ENCODE data around the gene ETNPPL. TPM values are rescaled to one million over a fixed set of nuclear protein-coding genes. Genes with fewer than 3 reads are reported as not detected.
A peak's percentile ranks its signal among the peaks of the same experiment; 100 is the strongest.

ETNPPL gene
- total and polyA plus RNA-seq, 7 experiments from 2014 or later: not detected

- no peaks in the 10 kb centered on the region for H3K36me3 ChIP-seq (ENCODE audit: control insufficient read depth in 2 of 3, insufficient read depth in 3 of 3, low read length in 3 of 3)
- no peaks in the 10 kb centered on the region for H3K9me3 ChIP-seq (ENCODE audit: control insufficient read depth in 2 of 3, low read length in 3 of 3)
- CTCF ChIA-PET: no interaction called here
- H3K36me3 Mint-ChIP-seq: no peaks in the 10 kb centered on the region
- POLR2A ChIA-PET: no interaction called here
- no peaks in the 10 kb centered on the region for H3K27me3 ChIP-seq (ENCODE audit: control insufficient read depth in 2 of 2, insufficient read depth in 2 of 2, low read length in 2 of 2)
- intact Hi-C loops (cut with micrococcal nuclease): no loop called here
- no peaks in the 10 kb centered on the region for H3K9me3 Mint-ChIP-seq
- ATAC-seq: no peak
- peaks cover 0 to 16% (median 0%) of the 10 kb centered on the region in 5 donors for H3K27me3 Mint-ChIP-seq
- H3K27ac ChIP-seq (ENCODE audit: low read depth, low read length): no peak overlapping the region
- H3K4me3 ChIP-seq (ENCODE audit: low read length): no peak overlapping the region
- no peaks in the 10 kb centered on the region for H3K4me1 Mint-ChIP-seq
- no peak overlapping the region for H3K27ac Mint-ChIP-seq
- no peak for DNase-seq
- H3K4me1 ChIP-seq (ENCODE audit: control insufficient read depth in 2 of 2, insufficient read depth in 2 of 2, low read length in 2 of 2): no peaks in the 10 kb centered on the region
- H3K4me3 Mint-ChIP-seq: no peak overlapping the region
These were observed 31.3 kb upstream of the ETNPPL start for GRCh38 chr4:108794136-108794535.

GRCh38 chr4:108793415-108793814 lies 30.6 kb upstream of the ETNPPL start:
- H3K36me3 ChIP-seq (ENCODE audit: control insufficient read depth in 2 of 3, insufficient read depth in 3 of 3, low read length in 3 of 3): no peaks in the 10 kb centered on the region
- intact Hi-C loops (cut with micrococcal nuclease): no loop called here
- Mint-ChIP-seq H3K27ac (no peak overlapping the region), H3K4me3 (no peak overlapping the region), H3K27me3 (peaks cover 0 to 12% (median 0%) of the 10 kb centered on the region in 5 donors), H3K4me1 (no peaks in the 10 kb centered on the region), H3K36me3 (no peaks in the 10 kb centered on the region), H3K9me3 (no peaks in the 10 kb centered on the region)
- H3K27ac ChIP-seq (ENCODE audit: low read depth, low read length): no peak overlapping the region
- DNase-seq: no peak
- H3K27me3 ChIP-seq (ENCODE audit: control insufficient read depth in 2 of 2, insufficient read depth in 2 of 2, low read length in 2 of 2): no peaks in the 10 kb centered on the region
- ATAC-seq: no peak
- CTCF ChIA-PET: no interaction called here
- no peaks in the 10 kb centered on the region for H3K9me3 ChIP-seq (ENCODE audit: control insufficient read depth in 2 of 3, low read length in 3 of 3)
- no peaks in the 10 kb centered on the region for H3K4me1 ChIP-seq (ENCODE audit: control insufficient read depth in 2 of 2, insufficient read depth in 2 of 2, low read length in 2 of 2)
- no peak overlapping the region for H3K4me3 ChIP-seq (ENCODE audit: low read length)
- POLR2A ChIA-PET: no interaction called here

GRCh38 chr4:108788731-108789130 lies 25.9 kb upstream of the ETNPPL start:
- H3K27ac ChIP-seq (ENCODE audit: low read depth, low read length): no peak overlapping the region
- Mint-ChIP-seq H3K36me3 (no peaks in the 10 kb centered on the region), H3K4me1 (no peaks in the 10 kb centered on the region), H3K4me3 (no peak overlapping the region), H3K27me3 (peaks cover 0 to 6% (median 0%) of the 10 kb centered on the region in 5 donors), H3K27ac (no peak overlapping the region), H3K9me3 (no peaks in the 10 kb centered on the region)
- no peaks in the 10 kb centered on the region for H3K9me3 ChIP-seq (ENCODE audit: control insufficient read depth in 2 of 3, low read length in 3 of 3)
- H3K4me3 ChIP-seq (ENCODE audit: low read length): no peak overlapping the region
- CTCF ChIA-PET: no interaction called here
- no peaks in the 10 kb centered on the region for H3K36me3 ChIP-seq (ENCODE audit: control insufficient read depth in 2 of 3, insufficient read depth in 3 of 3, low read length in 3 of 3)
- POLR2A ChIA-PET: no interaction called here
- no peak for ATAC-seq
- intact Hi-C loops (cut with micrococcal nuclease): no loop called here
- H3K27me3 ChIP-seq (ENCODE audit: control insufficient read depth in 2 of 2, insufficient read depth in 2 of 2, low read length in 2 of 2): no peaks in the 10 kb centered on the region
- no peaks in the 10 kb centered on the region for H3K4me1 ChIP-seq (ENCODE audit: control insufficient read depth in 2 of 2, insufficient read depth in 2 of 2, low read length in 2 of 2)
- DNase-seq: no peak

GRCh38 chr4:108787724-108788123 lies 24.9 kb upstream of the ETNPPL start:
- Mint-ChIP-seq H3K9me3 (no peaks in the 10 kb centered on the region), H3K27ac (peak overlapping the region in 1 of 9 donors; percentile 36), H3K4me3 (no peak overlapping the region), H3K4me1 (no peaks in the 10 kb centered on the region), H3K36me3 (no peaks in the 10 kb centered on the region), H3K27me3 (peaks cover 0 to 6% (median 0%) of the 10 kb centered on the region in 5 donors)
- Histone ChIP-seq H3K9me3 (ENCODE audit: control insufficient read depth in 2 of 3, low read length in 3 of 3) (no peaks in the 10 kb centered on the region), H3K27me3 (ENCODE audit: control insufficient read depth in 2 of 2, insufficient read depth in 2 of 2, low read length in 2 of 2) (no peaks in the 10 kb centered on the region), H3K36me3 (ENCODE audit: control insufficient read depth in 2 of 3, insufficient read depth in 3 of 3, low read length in 3 of 3) (no peaks in the 10 kb centered on the region), H3K4me1 (ENCODE audit: control insufficient read depth in 2 of 2, insufficient read depth in 2 of 2, low read length in 2 of 2) (no peaks in the 10 kb centered on the region), H3K4me3 (ENCODE audit: low read length) (no peak overlapping the region), H3K27ac (ENCODE audit: low read depth, low read length) (no peak overlapping the region)
- intact Hi-C loops (cut with micrococcal nuclease): no loop called here
- ATAC-seq (no peak), DNase-seq (no peak)
- POLR2A ChIA-PET: no interaction called here
- CTCF ChIA-PET: no interaction called here

GRCh38 chr4:108787106-108787505 lies 24.3 kb upstream of the ETNPPL start:
- H3K4me1 ChIP-seq (ENCODE audit: control insufficient read depth in 2 of 2, insufficient read depth in 2 of 2, low read length in 2 of 2): no peaks in the 10 kb centered on the region
- no peak for ATAC-seq
- H3K36me3 Mint-ChIP-seq: no peaks in the 10 kb centered on the region
- ChIA-PET POLR2A (no interaction called here), CTCF (no interaction called here)
- H3K4me3 ChIP-seq (ENCODE audit: low read length): no peak overlapping the region
- no peak overlapping the region for H3K27ac Mint-ChIP-seq
- H3K36me3 ChIP-seq (ENCODE audit: control insufficient read depth in 2 of 3, insufficient read depth in 3 of 3, low read length in 3 of 3): no peaks in the 10 kb centered on the region
- H3K9me3 Mint-ChIP-seq: no peaks in the 10 kb centered on the region
- intact Hi-C loops (cut with micrococcal nuclease): no loop called here
- no peaks in the 10 kb centered on the region for H3K4me1 Mint-ChIP-seq
- no peaks in the 10 kb centered on the region for H3K9me3 ChIP-seq (ENCODE audit: control insufficient read depth in 2 of 3, low read length in 3 of 3)
- no peak overlapping the region for H3K27ac ChIP-seq (ENCODE audit: low read depth, low read length)
- H3K27me3 ChIP-seq (ENCODE audit: control insufficient read depth in 2 of 2, insufficient read depth in 2 of 2, low read length in 2 of 2): no peaks in the 10 kb centered on the region
- no peak overlapping the region for H3K4me3 Mint-ChIP-seq
- DNase-seq: no peak
- H3K27me3 Mint-ChIP-seq: peaks cover 0 to 8% (median 0%) of the 10 kb centered on the region in 5 donors

GRCh38 chr4:108786351-108786750 lies 23.5 kb upstream of the ETNPPL start:
- Mint-ChIP-seq H3K4me3 (no peak overlapping the region), H3K36me3 (no peaks in the 10 kb centered on the region), H3K27me3 (peaks cover 0 to 8% (median 0%) of the 10 kb centered on the region in 5 donors), H3K9me3 (no peaks in the 10 kb centered on the region), H3K4me1 (no peaks in the 10 kb centered on the region), H3K27ac (no peak overlapping the region)
- no peaks in the 10 kb centered on the region for H3K36me3 ChIP-seq (ENCODE audit: control insufficient read depth in 2 of 3, insufficient read depth in 3 of 3, low read length in 3 of 3)
- no peak overlapping the region for H3K27ac ChIP-seq (ENCODE audit: low read depth, low read length)
- no peaks in the 10 kb centered on the region for H3K27me3 ChIP-seq (ENCODE audit: control insufficient read depth in 2 of 2, insufficient read depth in 2 of 2, low read length in 2 of 2)
- ChIA-PET POLR2A (no interaction called here), CTCF (no interaction called here)
- ATAC-seq (no peak), DNase-seq (no peak)
- intact Hi-C loops (cut with micrococcal nuclease): no loop called here
- H3K9me3 ChIP-seq (ENCODE audit: control insufficient read depth in 2 of 3, low read length in 3 of 3): no peaks in the 10 kb centered on the region
- H3K4me3 ChIP-seq (ENCODE audit: low read length): no peak overlapping the region
- H3K4me1 ChIP-seq (ENCODE audit: control insufficient read depth in 2 of 2, insufficient read depth in 2 of 2, low read length in 2 of 2): no peaks in the 10 kb centered on the region

GRCh38 chr4:108783665-108784463 lies 21.0 kb upstream of the ETNPPL start:
- no peaks in the 10 kb centered on the region for H3K4me1 Mint-ChIP-seq
- Histone ChIP-seq H3K9me3 (ENCODE audit: control insufficient read depth in 2 of 3, low read length in 3 of 3) (no peaks in the 10 kb centered on the region), H3K36me3 (ENCODE audit: control insufficient read depth in 2 of 3, insufficient read depth in 3 of 3, low read length in 3 of 3) (no peaks in the 10 kb centered on the region), H3K4me1 (ENCODE audit: control insufficient read depth in 2 of 2, insufficient read depth in 2 of 2, low read length in 2 of 2) (no peaks in the 10 kb centered on the region), H3K4me3 (ENCODE audit: low read length) (no peak overlapping the region), H3K27ac (ENCODE audit: low read depth, low read length) (no peak overlapping the region), H3K27me3 (ENCODE audit: control insufficient read depth in 2 of 2, insufficient read depth in 2 of 2, low read length in 2 of 2) (no peaks in the 10 kb centered on the region)
- no peak overlapping the region for H3K4me3 Mint-ChIP-seq
- ATAC-seq (no peak), DNase-seq (peak in 1 of 9 donors; percentile 22)
- intact Hi-C loops (cut with micrococcal nuclease): loop anchor here (1.0 to 5.0 kb wide), 2 partner anchors 102 to 766 kb away; no protein-coding TSS in a partner anchor
- no peak overlapping the region for H3K27ac Mint-ChIP-seq
- POLR2A ChIA-PET: no interaction called here
- CTCF ChIA-PET: interaction anchor here (0.6 to 1.0 kb wide), 2 partner anchors 12 to 764 kb away, joined by 3 to 4 read pairs; no protein-coding TSS in a partner anchor
- peaks cover 0 to 16% (median 8%) of the 10 kb centered on the region in 5 donors for H3K27me3 Mint-ChIP-seq
- H3K9me3 Mint-ChIP-seq: no peaks in the 10 kb centered on the region
- H3K36me3 Mint-ChIP-seq: no peaks in the 10 kb centered on the region

All from naive thymus-derived CD4-positive, alpha-beta T cell (primary cell).